ENCODE measurements around the gene TEKT2. TPM values are rescaled to one million over a fixed set of nuclear protein-coding genes. Genes with fewer than 3 reads are reported as not detected.

TEKT2 gene
- total RNA-seq, 1 experiment from 2014 or later, result 0.20 TPM

DNA sequence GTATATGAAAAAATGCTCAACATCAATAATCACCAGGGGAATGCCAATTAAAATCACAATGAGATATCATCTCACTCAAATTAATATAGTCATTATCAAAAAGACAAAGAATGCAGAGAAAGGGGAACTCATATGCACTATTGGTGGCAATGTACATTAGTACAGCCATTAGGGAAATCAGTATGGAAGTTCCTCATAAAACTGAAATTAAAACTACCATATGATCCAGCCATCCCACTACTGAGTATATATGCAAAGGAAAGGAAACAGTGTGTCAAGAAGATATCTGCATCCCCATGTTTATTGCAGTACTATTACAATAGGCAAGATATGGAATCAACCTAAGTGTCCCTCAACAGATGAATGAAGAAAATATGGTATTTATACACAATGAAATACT, 32.1 kb upstream of the TEKT2 start:
- no peak overlapping the region for H4K91ac ChIP-seq (ENCODE audit: insufficient read length, low read depth, low read length)
- no peak overlapping the region for H3K27ac Mint-ChIP-seq

More for the DNA sequence above, 32.1 kb upstream of the TEKT2 start:
- DNase-seq, result no peak
- Histone ChIP-seq H3K27me3 (ENCODE audit: insufficient read depth, low read length) (no peaks in the 10 kb centered on the region), H3K9me3 (ENCODE audit: control insufficient read depth, low read depth, low read length) (no peaks in the 10 kb centered on the region), H3K18ac (ENCODE audit: insufficient read length, low read depth, low read length) (no peak overlapping the region), H2BK5ac (ENCODE audit: insufficient read length, low read length) (no peak overlapping the region), H2AFZ (ENCODE audit: low read length) (no peak overlapping the region), H3K79me1 (ENCODE audit: insufficient read depth, low read depth, low read length, poor library complexity, severe bottlenecking) (no peaks in the 10 kb centered on the region), H2BK15ac (ENCODE audit: low read depth, low read length) (no peak overlapping the region), H3K4me2 (ENCODE audit: insufficient read depth, insufficient read length, low read length) (no peak overlapping the region), H3T11ph (ENCODE audit: low read length) (no peak overlapping the region), H2BK20ac (ENCODE audit: low read depth, low read length, poor library complexity, severe bottlenecking) (no peak overlapping the region), H3K23me2 (ENCODE audit: insufficient read length, low read depth, low read length, poor library complexity, severe bottlenecking) (no peaks in the 10 kb centered on the region), H2AK5ac (ENCODE audit: insufficient read length, low read length) (no peak overlapping the region), H2BK12ac (ENCODE audit: insufficient read length, low read depth, low read length) (no peak overlapping the region), H3K23ac (ENCODE audit: insufficient read length, low read depth, low read length) (no peak overlapping the region), H3K4me1 (ENCODE audit: insufficient read depth, low read length) (no peaks in the 10 kb centered on the region), H4K8ac (replicated peaks; ENCODE audit: insufficient read length, low read depth, low read length) (no peak overlapping the region), H3K27ac (ENCODE audit: insufficient read length, low read depth, low read length) (no peak overlapping the region), H3K79me2 (ENCODE audit: insufficient read depth, low read length) (no peaks in the 10 kb centered on the region), H3K14ac (ENCODE audit: insufficient read depth, low read length) (no peak overlapping the region), H4K20me1 (ENCODE audit: control insufficient read depth, insufficient read depth, insufficient read length) (no peaks in the 10 kb centered on the region), H3K56ac (ENCODE audit: insufficient read length, low read depth, low read length) (no peak overlapping the region), H4K5ac (ENCODE audit: insufficient read length, low read depth, low read length) (no peak overlapping the region), H2BK120ac (ENCODE audit: low read depth, low read length, poor library complexity, severe bottlenecking) (no peak overlapping the region), H3K9ac (ENCODE audit: extremely low read depth, insufficient read length, low read length) (no peak overlapping the region), H3K4ac (ENCODE audit: low read depth, low read length) (no peak overlapping the region)
- H3K4me1 Mint-ChIP-seq, result no peaks in the 10 kb centered on the region
- TF ChIP-seq, protein P1, sequence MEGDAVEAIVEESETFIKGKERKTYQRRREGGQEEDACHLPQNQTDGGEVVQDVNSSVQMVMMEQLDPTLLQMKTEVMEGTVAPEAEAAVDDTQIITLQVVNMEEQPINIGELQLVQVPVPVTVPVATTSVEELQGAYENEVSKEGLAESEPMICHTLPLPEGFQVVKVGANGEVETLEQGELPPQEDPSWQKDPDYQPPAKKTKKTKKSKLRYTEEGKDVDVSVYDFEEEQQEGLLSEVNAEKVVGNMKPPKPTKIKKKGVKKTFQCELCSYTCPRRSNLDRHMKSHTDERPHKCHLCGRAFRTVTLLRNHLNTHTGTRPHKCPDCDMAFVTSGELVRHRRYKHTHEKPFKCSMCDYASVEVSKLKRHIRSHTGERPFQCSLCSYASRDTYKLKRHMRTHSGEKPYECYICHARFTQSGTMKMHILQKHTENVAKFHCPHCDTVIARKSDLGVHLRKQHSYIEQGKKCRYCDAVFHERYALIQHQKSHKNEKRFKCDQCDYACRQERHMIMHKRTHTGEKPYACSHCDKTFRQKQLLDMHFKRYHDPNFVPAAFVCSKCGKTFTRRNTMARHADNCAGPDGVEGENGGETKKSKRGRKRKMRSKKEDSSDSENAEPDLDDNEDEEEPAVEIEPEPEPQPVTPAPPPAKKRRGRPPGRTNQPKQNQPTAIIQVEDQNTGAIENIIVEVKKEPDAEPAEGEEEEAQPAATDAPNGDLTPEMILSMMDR (conservative IDR thresholded peaks at IDR 0.05), result no peak
- no peak overlapping the region for H3K4me3 Mint-ChIP-seq
- peaks cover 9 to 21% (median 14%) of the 10 kb centered on the region in 3 experiments for H3K36me3 Mint-ChIP-seq (ENCODE audit: insufficient read depth in 1 of 3, low read depth in 3 of 3)
- no peaks in the 10 kb centered on the region for H3K27me3 Mint-ChIP-seq (ENCODE audit: low read depth)
- no peaks in the 10 kb centered on the region for H3K9me3 Mint-ChIP-seq

Data from H9 (cell line).